Caco-2 (cell line): ENCODE measurements around the gene SPTBN1. TPM values are rescaled to one million over a fixed set of nuclear protein-coding genes. Genes with fewer than 3 reads are reported as not detected.

Experiments used
- BruUV-seq: library from RNA; stranded (reverse); fragments of 400-500 nt; replicated peaks from 2 replicates; lab custom pipeline; 2021; lab: Mats Ljungman, UMichigan
- CTCF ChIA-PET: fragments of 300-600 bp; sonication (Branson Sonifier 250); formaldehyde crosslinking; loops from one replicate; lab custom pipeline; 2022; ENCODE audit warnings: antibody characterized with exemption; lab: Charles Lee
- POLR2A ChIA-PET: fragments of 300-600 bp; sonication (Branson Sonifier 250); formaldehyde crosslinking; loops from one replicate; lab custom pipeline; 2022; ENCODE audit warnings: antibody characterized with exemption; lab: Charles Lee
- DNase-seq, 2 experiments: peaks; one replicate each; pipeline versions ENCODE4 v3.0.0 to v3.0.0-alpha.2; 2020 to 2022
- H3K27me3 ChIP-seq: replicated peaks from 2 replicates; pipeline ENCODE4 v1.6.0; 2011; ENCODE audit warnings: low read length; ENCODE audit not compliant: control insufficient read depth, insufficient read depth
- H3K36me3 ChIP-seq: 2 replicates; pipeline ENCODE4 v1.5.1; 2011; ENCODE audit warnings: low read length; ENCODE audit not compliant: control insufficient read depth, insufficient read depth
- H3K4me1 ChIP-seq: fragments of 250-450 bp; sonication (Bioruptor Pico); 2 replicates; pipeline ENCODE4 v1.5.1; 2020; ENCODE audit warnings: mild to moderate bottlenecking
- H3K4me3 ChIP-seq: 2 replicates; pipeline ENCODE4 v1.5.1; 2011; ENCODE audit warnings: low read depth, mild to moderate bottlenecking, control low read depth, low read length
- H3K9me3 ChIP-seq: fragments of 250-450 bp; sonication (Bioruptor Pico); 2 replicates; pipeline ENCODE4 v1.5.1; 2020; ENCODE audit warnings: mild to moderate bottlenecking, moderate library complexity
- H3K27ac Mint-ChIP-seq: one replicate; pipeline ENCODE4 v1.8.0; 2022; ENCODE audit warnings: mixed read lengths; ENCODE audit not compliant: unreplicated experiment
- H3K27me3 Mint-ChIP-seq: one replicate; pipeline ENCODE4 v1.8.0; 2022; ENCODE audit warnings: mixed read lengths; ENCODE audit not compliant: insufficient read depth, unreplicated experiment
- H3K36me3 Mint-ChIP-seq: one replicate; pipeline ENCODE4 v1.8.0; 2022; ENCODE audit warnings: mild to moderate bottlenecking, mixed read lengths; ENCODE audit not compliant: insufficient read depth, unreplicated experiment
- H3K4me1 Mint-ChIP-seq: one replicate; pipeline ENCODE4 v1.8.0; 2022; ENCODE audit warnings: low read depth, mixed read lengths; ENCODE audit not compliant: unreplicated experiment
- H3K4me3 Mint-ChIP-seq: one replicate; pipeline ENCODE4 v1.8.0; 2022; ENCODE audit warnings: mild to moderate bottlenecking, moderate library complexity, mixed read lengths; ENCODE audit not compliant: unreplicated experiment
- H3K9me3 Mint-ChIP-seq: one replicate; pipeline ENCODE4 v1.8.0; 2022; ENCODE audit warnings: mixed read lengths; ENCODE audit not compliant: unreplicated experiment
- CTCF ChIP-seq, 2 experiments: fragments of 200-600 bp in 1 of 2; IDR thresholded peaks; 1 replicate in 1 of 2; 2 replicates in 1 of 2; pipeline versions ENCODE4 v1.5.1 to v1.8.0; 2011 to 2022; ENCODE audit warnings: antibody characterized with exemption in 1 of 2, control low read depth in 1 of 2, inconsistent platforms in 1 of 2, low read depth in 1 of 2, low read length in 1 of 2, mild to moderate bottlenecking in 1 of 2, moderate library complexity in 1 of 2; ENCODE audit not compliant: insufficient read depth in 1 of 2, severe bottlenecking in 1 of 2, unreplicated experiment in 1 of 2
- intact Hi-C: fragments of 100-400 bp; cut with micrococcal nuclease; formaldehyde crosslinking; loops from one replicate; pipeline ENCODE4 v1.10.0; 2022; ENCODE audit not compliant: unreplicated experiment
- total RNA-seq: library from RNA; stranded (reverse); gene quantifications from 2 replicates; pipeline ENCODE4 v1.2.3, GENCODE V29; 2022

The SPTBN1 gene
- total RNA-seq, 1 experiment from 2014 or later: 361 TPM

- peaks cover 78% of the 10 kb centered on the region for H3K36me3 Mint-ChIP-seq
- peaks cover 9% of the 10 kb centered on the region for H3K9me3 Mint-ChIP-seq
- POLR2A ChIA-PET: no interaction called here
- H3K27me3 Mint-ChIP-seq: no peaks in the 10 kb centered on the region
- Histone ChIP-seq H3K4me1 (peaks cover 16% of the 10 kb centered on the region), H3K27me3 (no peaks in the 10 kb centered on the region), H3K36me3 (0 out of 2 replicates have a peak, but pooled peaks cover 1% of the 10 kb centered on the region), H3K4me3 (no peak overlapping the region), H3K9me3 (no peaks in the 10 kb centered on the region)
- no peak for TF ChIP-seq CTCF (IDR thresholded peaks at IDR 0.05; ENCODE audit: insufficient read depth in 1 of 2, low read depth in 1 of 2, low read length in 1 of 2, severe bottlenecking in 1 of 2, unreplicated experiment in 1 of 2)
- intact Hi-C loops: loop anchor here (1.0 to 2.0 kb wide), 2 partner anchors 17 to 35 kb away; no protein-coding TSS in a partner anchor
- no peak overlapping the region for H3K4me3 Mint-ChIP-seq
- BruUV-seq: no TSS peak
- no peak overlapping the region for H3K27ac Mint-ChIP-seq
- H3K4me1 Mint-ChIP-seq: peaks cover 42% of the 10 kb centered on the region
- CTCF ChIA-PET: no interaction called here
- DNase-seq: peak in 1 of 2 experiments; percentile 22
Observed at GRCh38 chr2:54609647-54610046, 153.5 kb downstream of the SPTBN1 start.

GRCh38 chr2:54610700-54611099, 154.6 kb downstream of the SPTBN1 start:
- POLR2A ChIA-PET: no interaction called here
- Histone ChIP-seq H3K27me3 (no peaks in the 10 kb centered on the region), H3K4me1 (peaks cover 16% of the 10 kb centered on the region), H3K4me3 (no peak overlapping the region), H3K9me3 (no peaks in the 10 kb centered on the region), H3K36me3 (peaks cover 3% of the 10 kb centered on the region; the same call in 1 of the 2 replicates)
- Mint-ChIP-seq H3K27ac (no peak overlapping the region), H3K27me3 (no peaks in the 10 kb centered on the region), H3K36me3 (peaks cover 80% of the 10 kb centered on the region), H3K4me1 (peaks cover 35% of the 10 kb centered on the region), H3K9me3 (peaks cover 9% of the 10 kb centered on the region), H3K4me3 (no peak overlapping the region)
- TF ChIP-seq CTCF (IDR thresholded peaks at IDR 0.05; ENCODE audit: insufficient read depth in 1 of 2, low read depth in 1 of 2, low read length in 1 of 2, severe bottlenecking in 1 of 2, unreplicated experiment in 1 of 2): no peak
- no peak for DNase-seq
- BruUV-seq: no TSS peak
- intact Hi-C loops: loop anchor here (1.0 kb wide), 1 partner anchor 16 kb away; no protein-coding TSS in a partner anchor
- CTCF ChIA-PET: no interaction called here

- peaks cover 80% of the 10 kb centered on the region for H3K36me3 Mint-ChIP-seq
- CTCF ChIA-PET: no interaction called here
- intact Hi-C loops: no loop called here
- peaks cover 9% of the 10 kb centered on the region for H3K9me3 Mint-ChIP-seq
- H3K4me3 Mint-ChIP-seq: no peak overlapping the region
- Histone ChIP-seq H3K36me3 (peaks cover 3% of the 10 kb centered on the region; the same call in 1 of the 2 replicates), H3K4me3 (no peak overlapping the region), H3K9me3 (no peaks in the 10 kb centered on the region), H3K4me1 (peaks cover 16% of the 10 kb centered on the region), H3K27me3 (no peaks in the 10 kb centered on the region)
- no peak for TF ChIP-seq CTCF (IDR thresholded peaks at IDR 0.05; ENCODE audit: insufficient read depth in 1 of 2, low read depth in 1 of 2, low read length in 1 of 2, severe bottlenecking in 1 of 2, unreplicated experiment in 1 of 2)
- no peak for DNase-seq
- H3K27me3 Mint-ChIP-seq: no peaks in the 10 kb centered on the region
- H3K27ac Mint-ChIP-seq: no peak overlapping the region
- peaks cover 30% of the 10 kb centered on the region for H3K4me1 Mint-ChIP-seq
- BruUV-seq: no TSS peak
- POLR2A ChIA-PET: no interaction called here
Observed at GRCh38 chr2:54611830-54612545, 155.9 kb downstream of the SPTBN1 start.
